HepG2 (cell line): ENCODE measurements around the gene VGF. TPM values are rescaled to one million over a fixed set of nuclear protein-coding genes. Genes with fewer than 3 reads are reported as not detected.

Experiments
- CCDC6 ChIP-seq: sonication (generic); formaldehyde crosslinking; IDR thresholded peaks from 2 replicates; pipeline ENCODE4 v1.8.1; 2022; ENCODE audit warnings: mild to moderate bottlenecking, missing genetic modification reagents, moderate library complexity
- FOXC1 ChIP-seq: sonication (generic); formaldehyde crosslinking; IDR thresholded peaks from 2 replicates; pipeline ENCODE4 v1.8.0; 2022; ENCODE audit warnings: mild to moderate bottlenecking, missing genetic modification reagents, borderline replicate concordance
- HBP1 ChIP-seq: IDR thresholded peaks from 2 replicates; pipeline ENCODE4 v1.6.1; 2016; ENCODE audit warnings: low read depth, control low read depth
- HMGA1 ChIP-seq: sonication (generic); formaldehyde crosslinking; conservative IDR thresholded peaks from 2 replicates; pipeline ENCODE4 v1.4.0; 2020; ENCODE audit warnings: missing genetic modification reagents
- HNRNPLL ChIP-seq: fragments of 200-400 bp; formaldehyde crosslinking; IDR thresholded peaks from 2 replicates; pipeline ENCODE4 v1.6.1; 2017; ENCODE audit warnings: mild to moderate bottlenecking, low read depth, low read length; ENCODE audit not compliant: poor library complexity, severe bottlenecking
- JUN ChIP-seq: sonication (generic); formaldehyde crosslinking; IDR thresholded peaks from 2 replicates; pipeline ENCODE4 v1.4.0; 2020; ENCODE audit warnings: mild to moderate bottlenecking, missing genetic modification reagents
- KDM6A ChIP-seq: IDR thresholded peaks from 2 replicates; pipeline ENCODE4 v1.6.1; 2016; ENCODE audit warnings: low read depth
- NFIC ChIP-seq: IDR thresholded peaks from 2 replicates; pipeline ENCODE4 v1.6.1; 2012; ENCODE audit warnings: mild to moderate bottlenecking, low read length, inconsistent platforms
- NR2C2 ChIP-seq: sonication (generic); formaldehyde crosslinking; IDR thresholded peaks from 2 replicates; pipeline ENCODE4 v1.4.0; 2020; ENCODE audit warnings: missing genetic modification reagents, mild to moderate bottlenecking, moderate library complexity, borderline replicate concordance
- RNF219 ChIP-seq: sonication (generic); formaldehyde crosslinking; IDR thresholded peaks from 2 replicates; pipeline ENCODE4 v1.5.0; 2020; ENCODE audit warnings: mild to moderate bottlenecking, missing genetic modification reagents
- RXRB ChIP-seq: IDR thresholded peaks from 2 replicates; pipeline ENCODE4 v1.6.1; 2016; ENCODE audit warnings: borderline replicate concordance, missing genetic modification reagents, missing compliant biosample characterization
- SRSF4 ChIP-seq: fragments of 200-400 bp; formaldehyde crosslinking; IDR thresholded peaks from one replicate; pipeline ENCODE4 v1.6.1; 2018; ENCODE audit warnings: mild to moderate bottlenecking, low read depth, low read length, moderate library complexity; ENCODE audit not compliant: poor library complexity, severe bottlenecking
- TBX2 ChIP-seq: sonication (generic); formaldehyde crosslinking; IDR thresholded peaks from 2 replicates; pipeline ENCODE4 v1.5.0; 2020; ENCODE audit warnings: missing genetic modification reagents, mild to moderate bottlenecking, borderline replicate concordance
- TSC22D2 ChIP-seq: sonication (generic); formaldehyde crosslinking; IDR thresholded peaks from 2 replicates; pipeline ENCODE4 v1.5.1; 2020; ENCODE audit warnings: missing genetic modification reagents, mild to moderate bottlenecking, borderline replicate concordance
- XBP1 ChIP-seq: sonication (generic); formaldehyde crosslinking; IDR thresholded peaks from 2 replicates; pipeline ENCODE4 v1.5.0; 2020; ENCODE audit warnings: missing genetic modification reagents
- ZNF230 ChIP-seq: sonication (generic); formaldehyde crosslinking; IDR thresholded peaks from 2 replicates; pipeline ENCODE4 v1.4.0; 2020; ENCODE audit warnings: mild to moderate bottlenecking, missing genetic modification reagents
- ZNF460 ChIP-seq: sonication (generic); formaldehyde crosslinking; IDR thresholded peaks from 2 replicates; pipeline ENCODE4 v1.5.1; 2020; ENCODE audit warnings: missing genetic modification reagents, mild to moderate bottlenecking, borderline replicate concordance
- ZNF556 ChIP-seq: sonication (generic); formaldehyde crosslinking; IDR thresholded peaks from 2 replicates; pipeline ENCODE4 v1.4.0; 2020; ENCODE audit warnings: mild to moderate bottlenecking, missing genetic modification reagents, borderline replicate concordance
- ZNF562 ChIP-seq: sonication (generic); formaldehyde crosslinking; IDR thresholded peaks from 2 replicates; pipeline ENCODE4 v1.8.0; 2022; ENCODE audit warnings: missing genetic modification reagents, borderline replicate concordance
- ZNF691 ChIP-seq: sonication (generic); formaldehyde crosslinking; IDR thresholded peaks from 2 replicates; pipeline ENCODE4 v1.4.0; 2020; ENCODE audit warnings: missing genetic modification reagents, low read depth, mild to moderate bottlenecking, borderline replicate concordance
- polyA plus RNA-seq, 8 experiments: library from polyadenylated mRNA; depleted of rRNA in 3 of 8; stranded (reverse) in 7 of 8; unstranded in 1 of 8; fragments of >200 nt; fragmentation: Illumina TruSeq in 4 of 8; extraction: Trizol in 4 of 8; gene quantifications; 2 replicates each; pipeline versions ENCODE4 v1.2.1 to v1.2.3, GENCODE V29; 2011 to 2016; ENCODE audit warnings: low read depth in 4 of 8, missing spikeins in 1 of 8, mixed read lengths in 1 of 8; ENCODE audit not compliant: insufficient read depth in 1 of 8
- total RNA-seq, 5 experiments: library from RNA; depleted of rRNA; stranded (reverse); fragments of >200 nt; fragmentation: Illumina TruSeq; extraction: Trizol; gene quantifications; 2 replicates each; pipeline ENCODE4 v1.2.3, GENCODE V29; 2016; ENCODE audit warnings: low read depth in 1 of 5
- TF ChIP-seq, protein P1 (sequence below): sonication (generic); formaldehyde crosslinking; IDR thresholded peaks from 2 replicates; pipeline ENCODE4 v1.5.0; 2020; ENCODE audit warnings: missing genetic modification reagents
- TF ChIP-seq, protein P2 (sequence below): sonication (generic); formaldehyde crosslinking; IDR thresholded peaks from 2 replicates; pipeline ENCODE4 v1.8.1; 2023; ENCODE audit warnings: mild to moderate bottlenecking, missing genetic modification reagents, borderline replicate concordance

Gene VGF
- total and polyA plus RNA-seq, 2 of the 13 experiments (the other 11 are each of a cell fraction or from before 2014, with no cell fraction given), result 0.12 to 0.46 TPM

DNA sequence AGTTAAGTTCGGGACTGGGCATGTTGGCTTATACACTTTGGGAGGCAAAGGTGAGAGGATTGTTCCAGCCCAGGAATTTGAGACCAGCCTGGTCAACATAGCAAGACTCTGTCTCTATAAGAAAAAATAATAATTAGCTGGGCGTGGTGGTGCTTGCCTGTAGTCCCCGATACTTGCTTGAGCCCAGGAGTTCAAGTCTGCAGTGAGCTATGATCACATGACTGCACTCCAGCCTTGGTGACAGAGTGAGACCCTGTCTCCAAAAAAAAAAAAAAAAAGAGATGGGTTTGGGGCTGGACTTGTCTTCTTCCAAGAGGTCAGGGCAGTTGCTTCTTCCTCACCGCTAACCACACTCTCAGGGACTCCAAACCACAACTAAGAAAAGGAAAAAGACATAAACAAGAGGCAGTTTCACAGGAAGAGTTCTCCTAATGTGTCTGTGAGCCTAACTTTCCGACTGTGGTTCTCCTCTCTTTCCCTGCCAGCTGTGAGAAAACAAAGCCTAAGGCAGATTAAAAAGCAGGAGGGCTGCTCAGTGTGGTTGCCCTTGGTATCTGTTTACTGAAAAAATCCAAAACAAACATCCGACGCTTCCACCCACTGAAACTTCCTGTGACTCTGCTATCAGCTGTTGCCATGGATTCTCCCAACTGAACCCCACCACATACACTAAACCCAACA is 40.9 kb downstream of the VGF start (continued):
- no peak for TF ChIP-seq RNF219 (CRISPR knock-in tag)
- no peak; the same call in 1 of the 2 replicates for TF ChIP-seq ZNF691
- TF ChIP-seq RXRB (CRISPR knock-in tag), result peak; percentile 72; the same call in 1 of the 2 replicates
- no peak for TF ChIP-seq XBP1 (CRISPR knock-in tag)
- TF ChIP-seq HBP1 (CRISPR knock-in tag), result no peak
- peak; percentile 66; the same call in 1 of the 2 replicates for TF ChIP-seq NFIC
- no peak for TF ChIP-seq ZNF230 (CRISPR knock-in tag)
- TF ChIP-seq TBX2 (CRISPR knock-in tag), result peak; percentile 10; the same call in 1 of the 2 replicates
- 0 out of 2 replicates have a peak, but pooled peaks have one; percentile 31 for TF ChIP-seq ZNF556 (CRISPR knock-in tag)
- TF ChIP-seq FOXC1, result no peak
- TF ChIP-seq ZNF562 (CRISPR knock-in tag), result no peak
- no peak for TF ChIP-seq CCDC6
- no peak for TF ChIP-seq KDM6A (CRISPR knock-in tag)
- no peak for TF ChIP-seq HMGA1
- no peak for TF ChIP-seq ZNF460 (CRISPR knock-in tag)
- no peak for TF ChIP-seq JUN (CRISPR knock-in tag)
- no peak; the same call in 1 of the 2 replicates for TF ChIP-seq NR2C2 (CRISPR knock-in tag)
- TF ChIP-seq, protein P1, sequence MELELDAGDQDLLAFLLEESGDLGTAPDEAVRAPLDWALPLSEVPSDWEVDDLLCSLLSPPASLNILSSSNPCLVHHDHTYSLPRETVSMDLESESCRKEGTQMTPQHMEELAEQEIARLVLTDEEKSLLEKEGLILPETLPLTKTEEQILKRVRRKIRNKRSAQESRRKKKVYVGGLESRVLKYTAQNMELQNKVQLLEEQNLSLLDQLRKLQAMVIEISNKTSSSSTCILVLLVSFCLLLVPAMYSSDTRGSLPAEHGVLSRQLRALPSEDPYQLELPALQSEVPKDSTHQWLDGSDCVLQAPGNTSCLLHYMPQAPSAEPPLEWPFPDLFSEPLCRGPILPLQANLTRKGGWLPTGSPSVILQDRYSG, result no peak
- TF ChIP-seq HNRNPLL, result no peak
- no peak for TF ChIP-seq SRSF4
- TF ChIP-seq TSC22D2 (CRISPR knock-in tag), result no peak
- TF ChIP-seq, protein P2, sequence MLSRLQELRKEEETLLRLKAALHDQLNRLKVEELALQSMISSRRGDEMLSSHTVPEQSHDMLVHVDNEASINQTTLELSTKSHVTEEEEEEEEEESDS (CRISPR knock-in tag), result no peak
